HG02571 (cell line): ENCODE results near the gene MS4A15.
"Not testable (repeated sequence)": the region's sequence is repeated elsewhere in the genome, so short reads cannot be mapped to it uniquely, and the experiment has no call there.

ENCODE experiments used
- ATAC-seq: cut with Tn5 transposase; IDR thresholded peaks from one replicate; pipeline ENCODE4 v1.9.1; 2021; ENCODE audit warnings: mild to moderate bottlenecking, moderate library complexity; ENCODE audit not compliant: unreplicated experiment

The MS4A15 gene

GRCh38 chr11:60801194-60801593 is 44.5 kb downstream of the MS4A15 start:
- ATAC-seq: no peak

- ATAC-seq: no peak
These were observed 46.7 kb downstream of the MS4A15 start for GRCh38 chr11:60803273-60803936.

GRCh38 chr11:60809249-60809648 is 52.6 kb downstream of the MS4A15 start:
- ATAC-seq: no peak

- ATAC-seq: no peak
These were observed 53.0 kb downstream of the MS4A15 start for GRCh38 chr11:60809691-60810090.

- no peak for ATAC-seq
These were observed 53.5 kb downstream of the MS4A15 start for GRCh38 chr11:60810151-60810550.

- ATAC-seq: no peak
These were observed 53.9 kb downstream of the MS4A15 start for GRCh38 chr11:60810569-60810968.

- no peak for ATAC-seq
These were observed 56.7 kb downstream of the MS4A15 start for GRCh38 chr11:60813324-60813723.

GRCh38 chr11:60814112-60814511 is 57.4 kb downstream of the MS4A15 start:
- ATAC-seq: no peak

- no peak for ATAC-seq
These were observed 60.0 kb downstream of the MS4A15 start for GRCh38 chr11:60816590-60817157.

GRCh38 chr11:60818057-60818456 is 61.4 kb downstream of the MS4A15 start:
- ATAC-seq: no peak

- no peak for ATAC-seq
These were observed 65.3 kb downstream of the MS4A15 start for GRCh38 chr11:60821827-60822599.

- ATAC-seq: not testable (repeated sequence)
These were observed 67.2 kb downstream of the MS4A15 start for GRCh38 chr11:60823745-60824306.

- ATAC-seq: no peak
These were observed 68.5 kb downstream of the MS4A15 start for GRCh38 chr11:60825118-60825517.

- ATAC-seq: no peak
These were observed 69.1 kb downstream of the MS4A15 start for GRCh38 chr11:60825790-60826189.
